Tibial artery (tissue), 4 donors: Measurements from ENCODE around the gene UGT1A1.

Experiments used
- DNase-seq, 2 donors: peaks; one replicate each; pipeline ENCODE4 v3.0.0-alpha.2; 2019
- H3K27ac ChIP-seq, 2 donors: fragments of 200-600 bp; sonication (generic) in 1 of 2; 1 replicate in 1 of 2; 2 replicates in 1 of 2; pipeline ENCODE4 v1.5.1; 2018 to 2019; ENCODE audit warnings: mild to moderate bottlenecking in 1 of 2
- H3K27me3 ChIP-seq, 2 donors: fragments of 200-600 bp; sonication (generic) in 1 of 2; one replicate each; pipeline versions ENCODE4 v1.5.1 to v1.6.0; 2016 to 2019
- H3K36me3 ChIP-seq, 3 donors: fragments of 200-600 bp; sonication (generic) in 2 of 3; one replicate each; pipeline ENCODE4 v1.5.1; 2016 to 2019; ENCODE audit warnings: mild to moderate bottlenecking in 2 of 3
- H3K4me1 ChIP-seq, 4 donors: fragments of 200-600 bp; sonication (generic) in 2 of 4; 1 replicate in 3 of 4; 2 replicates in 1 of 4; pipeline ENCODE4 v1.5.1; 2016 to 2019
- H3K4me3 ChIP-seq, 2 donors: fragments of 200-600 bp; sonication (generic) in 1 of 2; 1 replicate in 1 of 2; 2 replicates in 1 of 2; pipeline ENCODE4 v1.5.1; 2018 to 2019; ENCODE audit warnings: mild to moderate bottlenecking in 2 of 2
- H3K9me3 ChIP-seq, 3 donors: fragments of 200-600 bp; sonication (generic) in 1 of 3; one replicate each; pipeline ENCODE4 v1.5.1; 2016 to 2019
- intact Hi-C: fragments of 100-400 bp; cut with DNase I; formaldehyde crosslinking; loops from one replicate; pipeline ENCODE4 v1.15.0; 2023; ENCODE audit warnings: low total_unique reads
- TF ChIP-seq, protein P1 (sequence below), 2 experiments: fragments of 200-600 bp in 1 of 2; fragments of 450-650 bp in 1 of 2; IDR thresholded peaks; one replicate each; pipeline ENCODE4 v1.5.1; 2017 to 2019; ENCODE audit warnings: antibody characterized with exemption in 2 of 2, mild to moderate bottlenecking in 1 of 2, moderate library complexity in 1 of 2

The UGT1A1 gene

DNA sequence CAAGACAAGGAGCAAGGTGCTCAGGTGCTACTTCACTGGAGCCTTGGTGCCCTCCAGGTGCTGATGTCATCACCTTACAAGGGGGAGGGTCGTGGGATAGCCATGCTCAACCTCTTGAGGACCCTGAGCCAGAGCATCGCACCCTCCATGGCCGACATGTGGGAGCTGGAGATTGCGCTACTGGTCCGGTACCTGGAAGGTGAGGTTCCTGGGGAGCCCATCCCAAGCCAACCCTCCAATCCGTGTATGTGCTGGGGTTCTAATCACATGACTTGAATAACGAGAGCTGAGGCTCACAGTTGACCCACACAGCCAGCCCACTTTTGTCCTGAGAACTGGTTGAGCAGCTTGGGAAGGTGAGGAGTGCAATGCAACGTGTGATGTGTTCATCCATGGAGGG is 43.9 kb downstream of the UGT1A1 start:
- H3K9me3 ChIP-seq: no peaks in the 10 kb centered on the region
- intact Hi-C loops: no loop called here
- no peaks in the 10 kb centered on the region for H3K4me1 ChIP-seq
- DNase-seq: peak in 1 of 2 donors; percentile 43
- peaks cover 0 to 5% of the 10 kb centered on the region in 2 donors for H3K27me3 ChIP-seq
- no peak overlapping the region for H3K27ac ChIP-seq
- H3K36me3 ChIP-seq: no peaks in the 10 kb centered on the region
- no peak overlapping the region for H3K4me3 ChIP-seq
- TF ChIP-seq, protein P1, sequence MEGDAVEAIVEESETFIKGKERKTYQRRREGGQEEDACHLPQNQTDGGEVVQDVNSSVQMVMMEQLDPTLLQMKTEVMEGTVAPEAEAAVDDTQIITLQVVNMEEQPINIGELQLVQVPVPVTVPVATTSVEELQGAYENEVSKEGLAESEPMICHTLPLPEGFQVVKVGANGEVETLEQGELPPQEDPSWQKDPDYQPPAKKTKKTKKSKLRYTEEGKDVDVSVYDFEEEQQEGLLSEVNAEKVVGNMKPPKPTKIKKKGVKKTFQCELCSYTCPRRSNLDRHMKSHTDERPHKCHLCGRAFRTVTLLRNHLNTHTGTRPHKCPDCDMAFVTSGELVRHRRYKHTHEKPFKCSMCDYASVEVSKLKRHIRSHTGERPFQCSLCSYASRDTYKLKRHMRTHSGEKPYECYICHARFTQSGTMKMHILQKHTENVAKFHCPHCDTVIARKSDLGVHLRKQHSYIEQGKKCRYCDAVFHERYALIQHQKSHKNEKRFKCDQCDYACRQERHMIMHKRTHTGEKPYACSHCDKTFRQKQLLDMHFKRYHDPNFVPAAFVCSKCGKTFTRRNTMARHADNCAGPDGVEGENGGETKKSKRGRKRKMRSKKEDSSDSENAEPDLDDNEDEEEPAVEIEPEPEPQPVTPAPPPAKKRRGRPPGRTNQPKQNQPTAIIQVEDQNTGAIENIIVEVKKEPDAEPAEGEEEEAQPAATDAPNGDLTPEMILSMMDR (IDR thresholded peaks at IDR 0.05): no peak

DNA sequence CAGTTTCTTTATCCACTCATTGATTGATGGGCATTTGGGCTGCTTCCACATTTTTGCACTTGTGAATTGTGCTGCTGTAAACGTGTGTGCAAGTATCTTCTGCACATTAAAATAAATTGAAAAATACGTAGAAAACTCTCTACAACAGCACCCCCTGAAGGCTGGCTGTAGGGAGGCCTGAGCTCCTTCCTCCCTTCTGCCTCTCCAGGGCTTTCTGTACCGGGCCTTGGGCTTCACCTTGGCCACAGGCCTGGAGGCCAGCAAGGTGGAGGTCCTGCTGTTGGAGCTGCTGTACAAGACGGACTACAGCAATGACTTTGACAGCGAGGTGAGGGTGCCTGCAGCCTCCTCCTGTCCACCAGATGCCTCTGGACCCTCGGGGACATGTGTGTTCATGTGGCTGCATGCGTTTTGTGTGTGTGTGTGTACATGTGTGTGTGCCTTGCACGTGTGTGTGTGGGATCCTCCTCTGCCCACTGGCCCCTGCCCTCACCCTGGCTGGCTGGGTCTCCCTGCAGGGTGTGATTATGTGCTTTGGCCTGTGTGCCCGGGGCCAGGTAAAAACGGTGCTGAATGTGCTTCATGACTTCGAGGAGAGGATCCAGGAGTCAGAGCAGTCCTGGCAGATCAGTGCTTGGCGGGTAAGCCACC is 47.3 kb downstream of the UGT1A1 start:
- H3K36me3 ChIP-seq: no peaks in the 10 kb centered on the region
- no peak overlapping the region for H3K4me3 ChIP-seq
- H3K9me3 ChIP-seq: no peaks in the 10 kb centered on the region
- H3K27ac ChIP-seq: no peak overlapping the region
- peaks cover 0 to 9% of the 10 kb centered on the region in 2 donors for H3K27me3 ChIP-seq
- TF ChIP-seq, protein P1 (IDR thresholded peaks at IDR 0.05): no peak
- intact Hi-C loops: no loop called here
- no peaks in the 10 kb centered on the region for H3K4me1 ChIP-seq
- DNase-seq: peak; percentile 13 to 48

DNA sequence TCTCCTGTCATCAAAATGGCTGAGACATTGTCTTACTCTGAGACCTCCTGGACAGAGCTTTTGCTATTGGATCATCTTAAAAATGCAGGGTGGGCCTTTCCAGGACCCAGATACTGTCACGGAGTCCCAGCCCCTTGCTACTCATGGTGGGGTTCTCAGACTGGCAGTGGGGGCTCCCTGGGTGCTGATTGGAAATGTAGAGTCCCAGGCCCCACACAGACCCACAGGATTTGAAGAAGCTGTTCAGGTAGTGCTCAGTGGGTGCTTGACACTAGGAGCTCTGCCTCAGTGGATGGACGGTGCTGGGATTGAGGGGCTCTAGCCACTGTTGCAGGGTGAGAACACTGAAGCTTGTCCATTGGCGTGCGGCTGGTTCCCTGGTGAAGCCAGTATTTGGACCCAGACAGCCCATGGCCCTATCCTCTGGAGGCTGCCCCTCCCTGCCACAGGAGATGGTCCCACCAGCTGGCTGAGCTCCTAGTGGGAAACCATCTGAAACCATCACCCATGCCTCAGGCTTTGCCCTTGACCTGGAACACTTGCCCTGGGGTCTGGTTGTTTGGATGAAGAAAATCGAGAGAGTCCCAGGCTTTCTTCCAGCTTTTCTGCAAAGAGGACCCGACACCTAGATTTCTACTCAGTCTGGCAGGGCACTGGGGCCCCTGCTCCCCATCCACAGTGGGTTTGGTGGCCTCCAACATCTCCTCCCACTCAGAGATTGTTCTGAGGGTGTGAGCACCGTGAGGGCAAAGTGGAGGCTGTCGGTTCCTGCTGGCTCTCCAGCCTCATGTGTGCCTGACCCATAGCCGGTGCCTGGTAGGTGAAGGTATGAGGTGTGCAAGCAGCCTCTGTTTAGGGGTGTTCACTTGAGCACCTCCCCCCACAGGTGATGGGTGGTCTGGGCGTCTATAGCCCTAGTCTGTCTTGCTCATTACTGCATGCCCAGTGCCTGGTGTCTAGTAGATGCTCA is 48.2 kb downstream of the UGT1A1 start:
- intact Hi-C loops: no loop called here
- Histone ChIP-seq H3K27ac (no peak overlapping the region), H3K27me3 (peaks cover 0 to 9% of the 10 kb centered on the region in 2 donors), H3K4me3 (no peak overlapping the region), H3K36me3 (no peaks in the 10 kb centered on the region), H3K4me1 (no peaks in the 10 kb centered on the region), H3K9me3 (no peaks in the 10 kb centered on the region)
- DNase-seq: peak; percentile 15 to 35
- TF ChIP-seq, protein P1 (IDR thresholded peaks at IDR 0.05): no peak

DNA sequence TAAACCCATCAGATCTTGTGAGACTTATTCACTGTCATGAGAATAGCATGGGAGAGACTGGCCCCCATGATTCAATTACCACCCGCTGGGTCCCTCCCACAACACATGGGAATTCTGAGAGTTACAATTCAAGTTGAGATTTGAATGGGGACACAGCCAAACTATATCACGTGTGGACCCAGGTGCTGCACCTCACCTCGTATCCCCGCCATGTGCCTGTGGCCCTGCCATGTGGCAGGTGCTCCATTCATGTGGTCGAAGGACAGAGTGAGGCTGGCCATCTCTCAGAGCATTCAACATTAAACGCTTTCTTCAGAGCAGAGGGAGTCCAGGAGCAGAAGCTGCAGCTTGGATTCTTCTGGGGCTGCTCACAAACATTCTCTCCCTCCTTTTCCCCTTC is 50.3 kb downstream of the UGT1A1 start:
- H3K27me3 ChIP-seq: peaks cover 0 to 9% of the 10 kb centered on the region in 2 donors
- intact Hi-C loops: no loop called here

DNA sequence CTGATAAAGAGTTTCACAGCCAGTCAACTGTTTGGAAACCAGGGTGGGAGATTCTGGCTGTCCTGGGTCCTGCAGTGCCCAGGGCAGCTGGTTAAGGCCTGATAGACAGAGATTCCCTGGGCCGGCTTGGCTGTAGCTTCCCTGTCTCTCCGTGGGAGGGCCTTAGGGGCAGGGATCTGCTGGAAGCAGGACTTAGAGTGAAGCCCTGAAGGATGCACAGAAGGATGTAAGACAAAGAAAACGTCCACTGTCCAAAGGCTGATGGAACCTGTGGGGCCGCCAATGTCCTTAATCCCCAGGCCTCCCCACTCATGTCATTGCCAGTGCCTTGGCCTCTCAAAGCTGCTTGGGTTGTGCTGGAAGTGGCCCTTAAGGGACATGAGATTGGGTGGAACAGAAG is 51.0 kb downstream of the UGT1A1 start:
- intact Hi-C loops: no loop called here
- Histone ChIP-seq H3K27me3 (peaks cover 0 to 9% of the 10 kb centered on the region in 2 donors), H3K36me3 (no peaks in the 10 kb centered on the region), H3K27ac (no peak overlapping the region), H3K4me3 (no peak overlapping the region), H3K4me1 (no peaks in the 10 kb centered on the region), H3K9me3 (no peaks in the 10 kb centered on the region)
- peak in 1 of 2 donors; percentile 29 for DNase-seq
- TF ChIP-seq, protein P1 (IDR thresholded peaks at IDR 0.05): no peak

More for the DNA sequence above, 50.3 kb downstream of the UGT1A1 start:
- peak; percentile 3 to 33 for DNase-seq
- TF ChIP-seq, protein P1 (IDR thresholded peaks at IDR 0.05): no peak
- Histone ChIP-seq H3K36me3 (no peaks in the 10 kb centered on the region), H3K9me3 (no peaks in the 10 kb centered on the region), H3K4me3 (no peak overlapping the region), H3K27ac (no peak overlapping the region), H3K4me1 (no peaks in the 10 kb centered on the region)
